Measurements from ENCODE around the gene ATP8B1. TPM values are rescaled to one million over a fixed set of nuclear protein-coding genes. Genes with fewer than 3 reads are reported as not detected.

Gene ATP8B1
- total and polyA plus RNA-seq, 2 experiments from 2014 or later: 1.7 to 3.0 TPM

GRCh38 chr18:57790316-57790715 lies 12.8 kb downstream of the ATP8B1 start:
- H3K9me3 Mint-ChIP-seq: peaks cover under 1% of the 10 kb centered on the region; the same call in 1 of the 3 replicates

More at GRCh38 chr18:57790316-57790715, 12.8 kb downstream of the ATP8B1 start:
- Mint-ChIP-seq H3K27ac (no peak overlapping the region), H3K27me3 (ENCODE audit: insufficient read depth, low read depth, poor library complexity) (no peaks in the 10 kb centered on the region), H3K4me1 (peaks cover 10% of the 10 kb centered on the region), H3K4me3 (no peak overlapping the region), H3K36me3 (ENCODE audit: low read depth) (peaks cover 4% of the 10 kb centered on the region; the same call in 1 of the 3 replicates)
- no peaks in the 10 kb centered on the region for H3K4me1 ChIP-seq (ENCODE audit: insufficient read depth)
- no peak for ATAC-seq
- H3K4me3 ChIP-seq: no peak overlapping the region
- no peaks in the 10 kb centered on the region for H3K36me3 ChIP-seq (ENCODE audit: insufficient read depth)
- H3K27ac ChIP-seq (ENCODE audit: low read depth): no peak overlapping the region
- H3K79me2 ChIP-seq (replicated peaks; ENCODE audit: insufficient read depth): no peaks in the 10 kb centered on the region
- H2AFZ ChIP-seq: no peak overlapping the region
- no peaks in the 10 kb centered on the region for H3K9me2 ChIP-seq (ENCODE audit: insufficient read depth)
- TF ChIP-seq, protein P1, sequence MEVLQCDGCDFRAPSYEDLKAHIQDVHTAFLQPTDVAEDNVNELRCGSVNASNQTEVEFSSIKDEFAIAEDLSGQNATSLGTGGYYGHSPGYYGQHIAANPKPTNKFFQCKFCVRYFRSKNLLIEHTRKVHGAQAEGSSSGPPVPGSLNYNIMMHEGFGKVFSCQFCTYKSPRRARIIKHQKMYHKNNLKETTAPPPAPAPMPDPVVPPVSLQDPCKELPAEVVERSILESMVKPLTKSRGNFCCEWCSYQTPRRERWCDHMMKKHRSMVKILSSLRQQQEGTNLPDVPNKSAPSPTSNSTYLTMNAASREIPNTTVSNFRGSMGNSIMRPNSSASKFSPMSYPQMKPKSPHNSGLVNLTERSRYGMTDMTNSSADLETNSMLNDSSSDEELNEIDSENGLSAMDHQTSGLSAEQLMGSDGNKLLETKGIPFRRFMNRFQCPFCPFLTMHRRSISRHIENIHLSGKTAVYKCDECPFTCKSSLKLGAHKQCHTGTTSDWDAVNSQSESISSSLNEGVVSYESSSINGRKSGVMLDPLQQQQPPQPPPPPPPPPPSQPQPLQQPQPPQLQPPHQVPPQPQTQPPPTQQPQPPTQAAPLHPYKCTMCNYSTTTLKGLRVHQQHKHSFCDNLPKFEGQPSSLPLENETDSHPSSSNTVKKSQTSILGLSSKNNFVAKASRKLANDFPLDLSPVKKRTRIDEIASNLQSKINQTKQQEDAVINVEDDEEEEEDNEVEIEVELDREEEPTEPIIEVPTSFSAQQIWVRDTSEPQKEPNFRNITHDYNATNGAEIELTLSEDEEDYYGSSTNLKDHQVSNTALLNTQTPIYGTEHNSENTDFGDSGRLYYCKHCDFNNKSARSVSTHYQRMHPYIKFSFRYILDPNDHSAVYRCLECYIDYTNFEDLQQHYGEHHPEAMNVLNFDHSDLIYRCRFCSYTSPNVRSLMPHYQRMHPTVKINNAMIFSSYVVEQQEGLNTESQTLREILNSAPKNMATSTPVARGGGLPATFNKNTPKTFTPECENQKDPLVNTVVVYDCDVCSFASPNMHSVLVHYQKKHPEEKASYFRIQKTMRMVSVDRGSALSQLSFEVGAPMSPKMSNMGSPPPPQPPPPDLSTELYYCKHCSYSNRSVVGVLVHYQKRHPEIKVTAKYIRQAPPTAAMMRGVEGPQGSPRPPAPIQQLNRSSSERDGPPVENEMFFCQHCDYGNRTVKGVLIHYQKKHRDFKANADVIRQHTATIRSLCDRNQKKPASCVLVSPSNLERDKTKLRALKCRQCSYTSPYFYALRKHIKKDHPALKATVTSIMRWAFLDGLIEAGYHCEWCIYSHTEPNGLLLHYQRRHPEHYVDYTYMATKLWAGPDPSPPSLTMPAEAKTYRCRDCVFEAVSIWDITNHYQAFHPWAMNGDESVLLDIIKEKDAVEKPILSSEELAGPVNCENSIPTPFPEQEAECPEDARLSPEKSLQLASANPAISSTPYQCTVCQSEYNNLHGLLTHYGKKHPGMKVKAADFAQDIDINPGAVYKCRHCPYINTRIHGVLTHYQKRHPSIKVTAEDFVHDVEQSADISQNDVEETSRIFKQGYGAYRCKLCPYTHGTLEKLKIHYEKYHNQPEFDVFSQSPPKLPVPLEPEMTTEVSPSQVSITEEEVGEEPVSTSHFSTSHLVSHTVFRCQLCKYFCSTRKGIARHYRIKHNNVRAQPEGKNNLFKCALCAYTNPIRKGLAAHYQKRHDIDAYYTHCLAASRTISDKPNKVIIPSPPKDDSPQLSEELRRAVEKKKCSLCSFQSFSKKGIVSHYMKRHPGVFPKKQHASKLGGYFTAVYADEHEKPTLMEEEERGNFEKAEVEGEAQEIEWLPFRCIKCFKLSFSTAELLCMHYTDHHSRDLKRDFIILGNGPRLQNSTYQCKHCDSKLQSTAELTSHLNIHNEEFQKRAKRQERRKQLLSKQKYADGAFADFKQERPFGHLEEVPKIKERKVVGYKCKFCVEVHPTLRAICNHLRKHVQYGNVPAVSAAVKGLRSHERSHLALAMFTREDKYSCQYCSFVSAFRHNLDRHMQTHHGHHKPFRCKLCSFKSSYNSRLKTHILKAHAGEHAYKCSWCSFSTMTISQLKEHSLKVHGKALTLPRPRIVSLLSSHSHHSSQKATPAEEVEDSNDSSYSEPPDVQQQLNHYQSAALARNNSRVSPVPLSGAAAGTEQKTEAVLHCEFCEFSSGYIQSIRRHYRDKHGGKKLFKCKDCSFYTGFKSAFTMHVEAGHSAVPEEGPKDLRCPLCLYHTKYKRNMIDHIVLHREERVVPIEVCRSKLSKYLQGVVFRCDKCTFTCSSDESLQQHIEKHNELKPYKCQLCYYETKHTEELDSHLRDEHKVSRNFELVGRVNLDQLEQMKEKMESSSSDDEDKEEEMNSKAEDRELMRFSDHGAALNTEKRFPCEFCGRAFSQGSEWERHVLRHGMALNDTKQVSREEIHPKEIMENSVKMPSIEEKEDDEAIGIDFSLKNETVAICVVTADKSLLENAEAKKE (CRISPR knock-in tag; IDR thresholded peaks at IDR 0.05): no peak
- TF ChIP-seq ZNF114 (CRISPR knock-in tag; IDR thresholded peaks at IDR 0.05): no peak
- no peak for TF ChIP-seq EZH2 (IDR thresholded peaks at IDR 0.05; ENCODE audit: low read depth, unreplicated experiment)
- TF ChIP-seq REST (IDR thresholded peaks at IDR 0.05; ENCODE audit: unreplicated experiment): no peak
- no peak for TF ChIP-seq ETS1 (IDR thresholded peaks at IDR 0.05)
- no peak for TF ChIP-seq JUNB (IDR thresholded peaks at IDR 0.05; ENCODE audit: unreplicated experiment)
- TF ChIP-seq POLR2AphosphoS5 (IDR thresholded peaks at IDR 0.05; ENCODE audit: low read depth): no peak
- no peak for TF ChIP-seq EZH2phosphoT487 (IDR thresholded peaks at IDR 0.05; ENCODE audit: unreplicated experiment)
- TF ChIP-seq STAT1 (IDR thresholded peaks at IDR 0.05; ENCODE audit: unreplicated experiment): no peak
- TF ChIP-seq ZNF331 (CRISPR knock-in tag; IDR thresholded peaks at IDR 0.05; ENCODE audit: low read depth): no peak
- TF ChIP-seq, protein P2, sequence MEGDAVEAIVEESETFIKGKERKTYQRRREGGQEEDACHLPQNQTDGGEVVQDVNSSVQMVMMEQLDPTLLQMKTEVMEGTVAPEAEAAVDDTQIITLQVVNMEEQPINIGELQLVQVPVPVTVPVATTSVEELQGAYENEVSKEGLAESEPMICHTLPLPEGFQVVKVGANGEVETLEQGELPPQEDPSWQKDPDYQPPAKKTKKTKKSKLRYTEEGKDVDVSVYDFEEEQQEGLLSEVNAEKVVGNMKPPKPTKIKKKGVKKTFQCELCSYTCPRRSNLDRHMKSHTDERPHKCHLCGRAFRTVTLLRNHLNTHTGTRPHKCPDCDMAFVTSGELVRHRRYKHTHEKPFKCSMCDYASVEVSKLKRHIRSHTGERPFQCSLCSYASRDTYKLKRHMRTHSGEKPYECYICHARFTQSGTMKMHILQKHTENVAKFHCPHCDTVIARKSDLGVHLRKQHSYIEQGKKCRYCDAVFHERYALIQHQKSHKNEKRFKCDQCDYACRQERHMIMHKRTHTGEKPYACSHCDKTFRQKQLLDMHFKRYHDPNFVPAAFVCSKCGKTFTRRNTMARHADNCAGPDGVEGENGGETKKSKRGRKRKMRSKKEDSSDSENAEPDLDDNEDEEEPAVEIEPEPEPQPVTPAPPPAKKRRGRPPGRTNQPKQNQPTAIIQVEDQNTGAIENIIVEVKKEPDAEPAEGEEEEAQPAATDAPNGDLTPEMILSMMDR (conservative IDR thresholded peaks at IDR 0.05; ENCODE audit: low read depth in 2 of 2): no peak
- TF ChIP-seq NANOG (IDR thresholded peaks at IDR 0.05; ENCODE audit: borderline replicate concordance): no peak
- TF ChIP-seq CREB1 (CRISPR knock-in tag; IDR thresholded peaks at IDR 0.05; ENCODE audit: low read depth): no peak
- no peaks in the 10 kb centered on the region for H3K27me3 ChIP-seq (ENCODE audit: insufficient read depth)
- DNase-seq (ENCODE audit: low spot score): no peak
- H3K4me2 ChIP-seq: no peak overlapping the region
- no peaks in the 10 kb centered on the region for H3F3A ChIP-seq (replicated peaks; ENCODE audit: low read depth)
- no peaks in the 10 kb centered on the region for H4K20me1 ChIP-seq (replicated peaks; ENCODE audit: insufficient read depth)
